Right hindlimb (tissue), 1 donor: ENCODE data around the gene B4GALT3.
A peak's percentile ranks its signal among the peaks of the same experiment; 100 is the strongest.

Experiments used
- DNase-seq: peaks from one replicate; pipeline ENCODE4 v3.0.0-alpha.2; 2018

Gene B4GALT3

GRCh38 chr1:161201836-161202712, 24.8 kb upstream of the B4GALT3 start, which contains the start of gene NDUFS2:
TSS of gene NDUFS2 (plus strand) at chr1:161202367. CDS start at chr1:161202386, 19 bp downstream.
- peak; percentile 98 for DNase-seq

GRCh38 chr1:161200992-161201835, 23.9 kb upstream of the B4GALT3 start:
- DNase-seq, result peak; percentile 69

- no peak for DNase-seq
Measured at GRCh38 chr1:161200421-161200991, 23.2 kb upstream of the B4GALT3 start.

GRCh38 chr1:161199506-161200139, 22.3 kb upstream of the B4GALT3 start:
- DNase-seq, result peak; percentile 69

- peak; percentile 89 for DNase-seq
Measured at GRCh38 chr1:161198897-161199431, 21.7 kb upstream of the B4GALT3 start, which contains the start of gene ADAMTS4. TSS of gene ADAMTS4 (minus strand) at chr1:161199054. CDS start at chr1:161198627, 427 bp downstream.

- DNase-seq, result peak; percentile 82
Measured at GRCh38 chr1:161198194-161198896, 21.0 kb upstream of the B4GALT3 start.

- DNase-seq, result no peak
Measured at GRCh38 chr1:161197560-161198193, 20.4 kb upstream of the B4GALT3 start.

GRCh38 chr1:161196521-161197451, 19.5 kb upstream of the B4GALT3 start:
- DNase-seq, result peak; percentile 93

- no peak for DNase-seq
Measured at GRCh38 chr1:161196111-161196510, 18.8 kb upstream of the B4GALT3 start.

- no peak for DNase-seq
Measured at GRCh38 chr1:161195171-161195570, 17.9 kb upstream of the B4GALT3 start.

- DNase-seq, result no peak
Measured at GRCh38 chr1:161193561-161194235, 16.4 kb upstream of the B4GALT3 start.

GRCh38 chr1:161192476-161193465, 15.5 kb upstream of the B4GALT3 start:
- DNase-seq, result peak; percentile 69

- DNase-seq, result no peak
Measured at GRCh38 chr1:161191971-161192370, 14.7 kb upstream of the B4GALT3 start.

- DNase-seq, result no peak
Measured at GRCh38 chr1:161190962-161191521, 13.7 kb upstream of the B4GALT3 start.

GRCh38 chr1:161189036-161189435, 11.7 kb upstream of the B4GALT3 start:
- DNase-seq, result no peak

- DNase-seq, result no peak
Measured at GRCh38 chr1:161188381-161188780, 11.1 kb upstream of the B4GALT3 start.

- DNase-seq, result no peak
Measured at GRCh38 chr1:161187311-161187710, 10.0 kb upstream of the B4GALT3 start.
